ENCODE measurements around the gene SCAF1.

Gene SCAF1

GRCh38 chr19:49688531-49689132 lies 46.6 kb downstream of the SCAF1 start:
- no peak for DNase-seq

- DNase-seq = no peak
Observed at GRCh38 chr19:49689133-49690078, 47.4 kb downstream of the SCAF1 start, which contains the start of gene ADM5. TSS of gene ADM5 (plus strand) at chr19:49689594. CDS start at chr19:49689838, 244 bp downstream.

GRCh38 chr19:49690079-49690655 lies 48.2 kb downstream of the SCAF1 start:
- DNase-seq = no peak

GRCh38 chr19:49690656-49691242 lies 48.7 kb downstream of the SCAF1 start, which contains the start of gene CPT1C:
TSS of gene CPT1C (plus strand) at chr19:49691116. CDS start at chr19:49692253, 1,137 bp downstream.
- DNase-seq = peak; percentile 30

GRCh38 chr19:49691243-49692146 lies 49.5 kb downstream of the SCAF1 start:
- no peak for DNase-seq

GRCh38 chr19:49692147-49692506 lies 50.1 kb downstream of the SCAF1 start:
- no peak for DNase-seq

- DNase-seq = no peak
Observed at GRCh38 chr19:49696115-49696514, 54.1 kb downstream of the SCAF1 start.

- no peak for DNase-seq
Observed at GRCh38 chr19:49696865-49697264, 54.9 kb downstream of the SCAF1 start.

- DNase-seq = no peak
Observed at GRCh38 chr19:49699364-49699763, 57.4 kb downstream of the SCAF1 start.

GRCh38 chr19:49700563-49700962 lies 58.6 kb downstream of the SCAF1 start:
- DNase-seq = no peak

GRCh38 chr19:49701271-49701786 lies 59.3 kb downstream of the SCAF1 start:
- DNase-seq = no peak

GRCh38 chr19:49704888-49705642 lies 63.1 kb downstream of the SCAF1 start:
- no peak for DNase-seq

GRCh38 chr19:49705919-49706318 lies 63.9 kb downstream of the SCAF1 start:
- DNase-seq = no peak
